CD14-positive monocyte (primary cell): ENCODE measurements around the gene ACTG1. TPM values are rescaled to one million over a fixed set of nuclear protein-coding genes. Genes with fewer than 3 reads are reported as not detected.

Experiments
- DNase-seq, 3 donors: peaks; one replicate each; pipeline ENCODE4 v3.0.0-alpha.2; 2011 to 2022
- H2AFZ ChIP-seq: 2 replicates; pipeline ENCODE4 v1.6.0; 2012; ENCODE audit warnings: mild to moderate bottlenecking, low read depth, low read length, inconsistent platforms; ENCODE audit not compliant: insufficient read depth, poor library complexity, severe bottlenecking
- H3K27ac ChIP-seq, 2 donors: 1 replicate in 1 of 2; 2 replicates in 1 of 2; pipeline ENCODE4 v1.5.1; 2012 to 2013; ENCODE audit warnings: low read length in 2 of 2, control low read depth in 1 of 2, inconsistent platforms in 1 of 2, low read depth in 1 of 2, mild to moderate bottlenecking in 1 of 2
- H3K27me3 ChIP-seq, 2 donors: one replicate each; pipeline versions ENCODE4 v1.6.0 to v1.6.1; 2011 to 2013; ENCODE audit warnings: low read length in 2 of 2; ENCODE audit not compliant: control insufficient read depth in 2 of 2, insufficient read depth in 2 of 2
- H3K36me3 ChIP-seq, 2 donors: replicated peaks in 1 of 2; 1 replicate in 1 of 2; 2 replicates in 1 of 2; pipeline versions ENCODE4 v1.5.1 to v1.6.1; 2012 to 2013; ENCODE audit warnings: low read length in 2 of 2, control low read depth in 1 of 2, inconsistent platforms in 1 of 2, mild to moderate bottlenecking in 1 of 2; ENCODE audit not compliant: insufficient read depth in 2 of 2, control insufficient read depth in 1 of 2
- H3K4me1 ChIP-seq, 2 donors: 1 replicate in 1 of 2; 2 replicates in 1 of 2; pipeline versions ENCODE4 v1.5.1 to v1.6.1; 2012 to 2013; ENCODE audit warnings: low read length in 2 of 2, control low read depth in 1 of 2, inconsistent platforms in 1 of 2, mild to moderate bottlenecking in 1 of 2, moderate library complexity in 1 of 2; ENCODE audit not compliant: insufficient read depth in 2 of 2, control insufficient read depth in 1 of 2
- H3K4me2 ChIP-seq: replicated peaks from 2 replicates; pipeline ENCODE3; 2012; ENCODE audit warnings: low read length, moderate library complexity, mild to moderate bottlenecking; ENCODE audit not compliant: poor library complexity, severe bottlenecking; ENCODE audit errors: extremely low read depth
- H3K4me3 ChIP-seq, 3 experiments: fragments of 200-600 bp in 1 of 3; sonication (generic) in 1 of 3; replicated peaks in 1 of 3; 1 replicate in 2 of 3; 2 replicates in 1 of 3; pipeline ENCODE4 v1.5.1; 2011 to 2013; ENCODE audit warnings: low read length in 3 of 3, mild to moderate bottlenecking in 3 of 3, control low read depth in 2 of 3, low read depth in 2 of 3, inconsistent platforms in 1 of 3, moderate library complexity in 1 of 3
- H3K79me2 ChIP-seq: 2 replicates; pipeline ENCODE4 v1.6.0; 2012; ENCODE audit warnings: mild to moderate bottlenecking, control low read depth, inconsistent platforms, low read length, moderate library complexity; ENCODE audit not compliant: insufficient read depth
- H3K9ac ChIP-seq: 2 replicates; pipeline ENCODE4 v1.6.0; 2017; ENCODE audit warnings: low read length, mild to moderate bottlenecking; ENCODE audit not compliant: insufficient read depth, poor library complexity, severe bottlenecking
- H3K9me3 ChIP-seq, 2 donors: replicated peaks in 1 of 2; 1 replicate in 1 of 2; 2 replicates in 1 of 2; pipeline versions ENCODE4 v1.5.1 to v1.6.1; 2012 to 2013; ENCODE audit warnings: low read length in 2 of 2, control low read depth in 1 of 2; ENCODE audit not compliant: control insufficient read depth in 1 of 2, insufficient read depth in 1 of 2
- H4K20me1 ChIP-seq: 2 replicates; pipeline ENCODE4 v1.6.0; 2012; ENCODE audit warnings: mild to moderate bottlenecking, low read length, control low read depth, moderate library complexity; ENCODE audit not compliant: insufficient read depth
- H3K27ac Mint-ChIP-seq, 7 donors: one replicate each; pipeline ENCODE4 v1.8.0; 2020; ENCODE audit warnings: mild to moderate bottlenecking in 7 of 7, mixed read lengths in 7 of 7, moderate library complexity in 6 of 7, inconsistent platforms in 2 of 7
- H3K27me3 Mint-ChIP-seq, 3 donors: one replicate each; pipeline ENCODE4 v1.8.0; 2021 to 2022; ENCODE audit warnings: low read depth in 3 of 3, mild to moderate bottlenecking in 3 of 3, mixed read lengths in 3 of 3, moderate library complexity in 3 of 3, inconsistent platforms in 1 of 3
- H3K36me3 Mint-ChIP-seq, 2 donors: one replicate each; pipeline ENCODE4 v1.8.0; 2020; ENCODE audit warnings: mixed read lengths in 2 of 2, inconsistent platforms in 1 of 2, mild to moderate bottlenecking in 1 of 2
- H3K4me1 Mint-ChIP-seq: one replicate; pipeline ENCODE4 v1.8.0; 2020; ENCODE audit warnings: mild to moderate bottlenecking, mixed read lengths
- H3K4me3 Mint-ChIP-seq, 2 donors: one replicate each; pipeline ENCODE4 v1.8.0; 2020; ENCODE audit warnings: mild to moderate bottlenecking in 2 of 2, mixed read lengths in 2 of 2, moderate library complexity in 1 of 2
- H3K9me3 Mint-ChIP-seq, 7 donors: one replicate each; pipeline ENCODE4 v1.8.0; 2020 to 2022; ENCODE audit warnings: mixed read lengths in 7 of 7, mild to moderate bottlenecking in 6 of 7, moderate library complexity in 6 of 7, inconsistent platforms in 2 of 7
- WGBS: methylation state at CpG from one replicate; pipeline ENCODE4 v1.1.5; 2013; ENCODE audit warnings: missing lambda C conversion rate; ENCODE audit not compliant: insufficient coverage; 5-methylcytosine and 5-hydroxymethylcytosine counted together
- intact Hi-C, 2 donors: fragments of 100-400 bp; cut with micrococcal nuclease; formaldehyde crosslinking; loops; one replicate each; pipeline versions ENCODE4 v1.15.0 to v1.15.1; 2023
- polyA plus RNA-seq, 3 donors: library from polyadenylated mRNA; depleted of rRNA in 1 of 3; unstranded in 2 of 3; stranded (reverse) in 1 of 3; fragments of 300-500 nt in 2 of 3; fragments of >200 nt in 1 of 3; fragmentation: Illumina TruSeq in 2 of 3; gene quantifications; 1 replicate in 2 of 3; 2 replicates in 1 of 3; pipeline ENCODE4 v1.2.3, GENCODE V29; 2012 to 2021
- TF ChIP-seq, protein P1 (sequence below): fragments of 200-600 bp; IDR thresholded peaks from one replicate; pipeline ENCODE4 v1.8.0; 2022; ENCODE audit warnings: antibody characterized with exemption, mild to moderate bottlenecking

ACTG1 gene
- polyA plus RNA-seq, 3 donors, result 1,133 to 3,195 (median 1,620) TPM

DNA sequence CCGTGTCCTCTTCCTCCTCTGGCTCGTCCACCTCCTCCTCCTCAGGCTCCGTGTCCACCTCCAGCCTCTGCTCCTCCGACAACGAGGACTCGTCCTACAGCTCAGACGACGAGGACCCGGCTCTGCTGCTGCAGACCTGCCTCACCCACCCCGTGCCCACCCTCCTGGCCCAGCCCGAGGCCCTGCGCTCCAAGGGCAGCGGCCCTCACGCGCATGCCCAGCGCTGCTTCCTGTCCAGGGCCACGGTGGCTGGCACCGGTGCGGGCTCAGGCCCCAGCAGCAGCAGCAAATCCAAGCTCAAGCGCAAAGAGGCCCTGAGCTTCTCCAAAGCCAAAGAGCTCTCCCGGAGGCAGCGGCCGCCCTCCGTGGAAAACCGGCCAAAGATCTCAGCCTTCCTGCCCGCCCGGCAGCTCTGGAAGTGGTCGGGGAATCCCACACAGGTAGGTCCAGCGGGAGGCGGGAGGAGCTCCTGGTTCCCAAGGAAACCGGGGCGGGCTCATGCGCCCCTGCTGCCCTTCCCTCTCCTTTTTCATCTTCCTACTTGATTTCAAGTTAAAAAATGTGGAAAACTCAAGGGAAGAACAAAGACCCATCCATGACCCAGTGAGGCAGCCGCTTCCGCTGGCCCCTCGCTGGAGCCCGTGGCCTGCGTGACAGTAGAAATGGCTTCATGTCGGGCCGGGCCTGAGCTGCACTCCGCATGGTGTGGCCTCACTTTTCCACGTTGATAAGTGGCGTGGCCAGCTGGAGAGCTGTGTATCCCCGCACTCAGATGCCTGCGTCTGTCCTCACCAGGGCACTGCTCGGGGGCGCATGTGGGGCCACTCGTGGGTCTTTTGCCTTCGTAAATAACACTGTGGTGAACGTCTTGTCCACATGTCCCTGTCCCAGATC is 50.7 kb downstream of the ACTG1 start:
- Histone ChIP-seq H2AFZ (peak overlapping the region; percentile 69), H3K9me3 (no peaks in the 10 kb centered on the region), H3K4me2 (peak overlapping the region; percentile 63), H3K27me3 (no peaks in the 10 kb centered on the region), H3K4me1 (peaks cover 18 to 21% of the 10 kb centered on the region in 2 donors), H3K36me3 (peaks cover 0 to 9% of the 10 kb centered on the region in 2 donors), H4K20me1 (no peaks in the 10 kb centered on the region), H3K79me2 (no peaks in the 10 kb centered on the region), H3K27ac (no peak overlapping the region), H3K9ac (no peak overlapping the region), H3K4me3 (peak overlapping the region in 1 of 3 experiments; percentile 12)
- H3K9me3 Mint-ChIP-seq, result no peaks in the 10 kb centered on the region
- WGBS, result 91% methylated on average over 44 of the region's 50 CpGs
- TF ChIP-seq, protein P1, sequence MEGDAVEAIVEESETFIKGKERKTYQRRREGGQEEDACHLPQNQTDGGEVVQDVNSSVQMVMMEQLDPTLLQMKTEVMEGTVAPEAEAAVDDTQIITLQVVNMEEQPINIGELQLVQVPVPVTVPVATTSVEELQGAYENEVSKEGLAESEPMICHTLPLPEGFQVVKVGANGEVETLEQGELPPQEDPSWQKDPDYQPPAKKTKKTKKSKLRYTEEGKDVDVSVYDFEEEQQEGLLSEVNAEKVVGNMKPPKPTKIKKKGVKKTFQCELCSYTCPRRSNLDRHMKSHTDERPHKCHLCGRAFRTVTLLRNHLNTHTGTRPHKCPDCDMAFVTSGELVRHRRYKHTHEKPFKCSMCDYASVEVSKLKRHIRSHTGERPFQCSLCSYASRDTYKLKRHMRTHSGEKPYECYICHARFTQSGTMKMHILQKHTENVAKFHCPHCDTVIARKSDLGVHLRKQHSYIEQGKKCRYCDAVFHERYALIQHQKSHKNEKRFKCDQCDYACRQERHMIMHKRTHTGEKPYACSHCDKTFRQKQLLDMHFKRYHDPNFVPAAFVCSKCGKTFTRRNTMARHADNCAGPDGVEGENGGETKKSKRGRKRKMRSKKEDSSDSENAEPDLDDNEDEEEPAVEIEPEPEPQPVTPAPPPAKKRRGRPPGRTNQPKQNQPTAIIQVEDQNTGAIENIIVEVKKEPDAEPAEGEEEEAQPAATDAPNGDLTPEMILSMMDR, result no peak
- peaks cover 10% of the 10 kb centered on the region for H3K4me1 Mint-ChIP-seq
- peak overlapping the region in 1 of 2 donors; percentile 27 for H3K4me3 Mint-ChIP-seq
- H3K27ac Mint-ChIP-seq, result no peak overlapping the region
- peaks cover 7 to 33% of the 10 kb centered on the region in 2 donors for H3K36me3 Mint-ChIP-seq
- H3K27me3 Mint-ChIP-seq, result no peaks in the 10 kb centered on the region
- intact Hi-C loops, result no loop called here
- DNase-seq, result no peak

DNA sequence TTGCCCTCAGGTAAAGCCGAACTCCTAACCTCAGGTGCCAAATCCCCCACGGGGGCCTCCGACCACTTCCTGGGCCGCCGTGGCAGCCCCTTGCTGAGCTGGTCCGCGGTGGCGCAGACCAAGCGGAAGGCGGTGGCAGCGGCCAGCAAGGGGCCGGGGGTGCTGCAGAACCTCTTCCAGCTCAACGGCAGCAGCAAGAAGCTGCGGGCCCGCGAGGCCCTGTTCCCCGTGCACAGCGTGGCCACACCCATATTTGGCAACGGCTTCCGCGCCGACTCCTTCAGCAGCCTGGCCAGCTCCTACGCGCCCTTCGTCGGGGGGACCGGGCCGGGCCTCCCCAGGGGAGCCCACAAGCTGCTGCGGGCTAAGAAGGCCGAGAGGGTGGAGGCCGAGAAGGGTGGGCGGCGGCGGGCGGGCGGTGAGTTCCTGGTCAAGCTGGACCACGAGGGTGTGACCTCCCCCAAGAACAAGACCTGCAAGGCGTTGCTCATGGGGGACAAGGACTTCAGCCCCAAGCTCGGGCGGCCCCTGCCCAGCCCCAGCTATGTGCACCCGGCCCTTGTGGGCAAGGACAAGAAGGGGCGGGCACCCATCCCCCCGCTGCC is 51.6 kb downstream of the ACTG1 start:
- Mint-ChIP-seq H3K27me3 (no peaks in the 10 kb centered on the region), H3K4me3 (peak overlapping the region in 1 of 2 donors; percentile 46), H3K36me3 (peaks cover 7 to 27% of the 10 kb centered on the region in 2 donors), H3K4me1 (peaks cover 16% of the 10 kb centered on the region), H3K9me3 (no peaks in the 10 kb centered on the region), H3K27ac (no peak overlapping the region)
- Histone ChIP-seq H3K4me3 (peak overlapping the region in 2 of 3 experiments; percentile 12 to 43), H3K4me1 (peaks cover 23 to 26% of the 10 kb centered on the region in 2 donors), H3K27ac (no peak overlapping the region), H3K27me3 (no peaks in the 10 kb centered on the region), H3K9ac (no peak overlapping the region), H3K9me3 (no peaks in the 10 kb centered on the region), H2AFZ (peak overlapping the region; percentile 69), H3K79me2 (no peaks in the 10 kb centered on the region), H4K20me1 (no peaks in the 10 kb centered on the region), H3K36me3 (peaks cover 0 to 9% of the 10 kb centered on the region in 2 donors), H3K4me2 (peak overlapping the region; percentile 63)
- peak; percentile 70 to 77 (median 73) for DNase-seq
- intact Hi-C loops, result no loop called here
- WGBS, result 31% methylated on average over 42 of the region's 43 CpGs
- TF ChIP-seq, protein P1, result no peak

Other genes with a start within 250 kb of the ACTG1 start
- 10 to 100 TPM; 50.8 to 76.1 (median 68.4) TPM for gene SLC38A10, start 217.5 kb downstream of the ACTG1 start, polyA plus RNA-seq
- gene BAHCC1, start 117.3 kb downstream of the ACTG1 start, polyA plus RNA-seq, result 1 to 10 TPM in 1 of 3 donors, under 1 TPM in 2; 0.11 to 8.8 (median 0.27) TPM
- gene FSCN2, start 15.6 kb upstream of the ACTG1 start, polyA plus RNA-seq, result under 1 TPM in 1 of 3 donors, not detected in 2; 0.07 TPM
- gene FAAP100, start 39.6 kb upstream of the ACTG1 start, polyA plus RNA-seq, result 10 to 100 TPM; 10.3 to 37.6 (median 13.9) TPM
- 100 to 1,000 TPM in 2 of 3 donors, 10 to 100 TPM in 1; 92.1 to 112 (median 106) TPM for gene NPLOC4, start 124.3 kb upstream of the ACTG1 start, polyA plus RNA-seq
- not detected for gene TSPAN10, start 124.4 kb upstream of the ACTG1 start, polyA plus RNA-seq
- gene PDE6G, start 143.7 kb upstream of the ACTG1 start, polyA plus RNA-seq, result 10 to 100 TPM in 2 of 3 donors, 1 to 10 TPM in 1; 8.9 to 12.0 (median 11.5) TPM
- 10 to 100 TPM; 46.0 to 61.1 (median 51.8) TPM for gene OXLD1, start 153.8 kb upstream of the ACTG1 start, polyA plus RNA-seq
- 1 to 10 TPM; 2.4 to 8.8 (median 3.6) TPM for gene CCDC137, start 153.9 kb upstream of the ACTG1 start, polyA plus RNA-seq
- 10 to 100 TPM; 17.6 to 43.0 (median 28.7) TPM for gene ARL16, start 171.0 kb upstream of the ACTG1 start, polyA plus RNA-seq
- gene HGS, start 171.2 kb upstream of the ACTG1 start, polyA plus RNA-seq, result 100 to 1,000 TPM in 1 of 3 donors, 10 to 100 TPM in 2; 19.3 to 200 (median 28.0) TPM
- gene MRPL12, start 190.6 kb upstream of the ACTG1 start, polyA plus RNA-seq, result 10 to 100 TPM; 21.2 to 57.0 (median 38.3) TPM
- 1 to 10 TPM; 1.8 to 2.3 (median 1.9) TPM for gene SLC25A10, start 199.5 kb upstream of the ACTG1 start, polyA plus RNA-seq